Psoas muscle (tissue), 8 donors: ENCODE data around the gene TMIGD3. TPM values are rescaled to one million over a fixed set of nuclear protein-coding genes. Genes with fewer than 3 reads are reported as not detected.
A peak's percentile ranks its signal among the peaks of the same experiment; 100 is the strongest.

Experiments used
- ATAC-seq, 4 donors: fragments of 200-7000 bp; cut with Tn5 transposase; one replicate each; pipeline ENCODE4 v1.9.1; 2020; ENCODE audit warnings: moderate library complexity in 3 of 4, mild to moderate bottlenecking in 2 of 4
- DNase-seq, 2 donors: peaks; one replicate each; pipeline ENCODE4 v3.0.0-alpha.2; 2020
- H3K27ac ChIP-seq: fragments of 200-600 bp; one replicate; pipeline ENCODE4 v1.8.0; 2022
- H3K27me3 ChIP-seq, 3 donors: fragments of 200-600 bp in 1 of 3; one replicate each; pipeline versions ENCODE4 v1.6.1 to v1.8.0; 2013 to 2022; ENCODE audit warnings: low read length in 2 of 3, mild to moderate bottlenecking in 2 of 3, moderate library complexity in 1 of 3; ENCODE audit not compliant: insufficient read depth in 3 of 3
- H3K36me3 ChIP-seq, 2 donors: fragments of 200-600 bp in 1 of 2; one replicate each; pipeline versions ENCODE4 v1.6.1 to v1.8.0; 2013 to 2022; ENCODE audit warnings: low read depth in 1 of 2, mild to moderate bottlenecking in 1 of 2, moderate library complexity in 1 of 2; ENCODE audit not compliant: insufficient read depth in 1 of 2
- H3K4me1 ChIP-seq: fragments of 200-600 bp; one replicate; pipeline ENCODE4 v1.8.0; 2022
- H3K4me3 ChIP-seq: fragments of 200-600 bp; one replicate; pipeline ENCODE4 v1.8.0; 2022; ENCODE audit warnings: mild to moderate bottlenecking
- H3K9me3 ChIP-seq: fragments of 200-600 bp; one replicate; pipeline ENCODE4 v1.8.0; 2022
- CTCF ChIP-seq: fragments of 200-600 bp; IDR thresholded peaks from one replicate; pipeline ENCODE4 v1.8.0; 2022; ENCODE audit warnings: antibody characterized with exemption
- WGBS, 3 donors: extraction: QIAGEN DNeasy Blood & Tissue Kit; methylation state at CpG; one replicate each; pipeline versions ENCODE4 v1.1.6 to v1.1.7; 2013; 5-methylcytosine and 5-hydroxymethylcytosine counted together
- intact Hi-C, 2 donors: fragments of 100-400 bp; cut with DNase I; formaldehyde crosslinking; loops; one replicate each; pipeline versions ENCODE4 v1.11.0 to v1.14.2; 2022
- polyA plus RNA-seq, 3 donors: library from polyadenylated mRNA; stranded (reverse); fragments of 200-250 nt; gene quantifications; one replicate each; pipeline ENCODE4 v1.2.3, GENCODE V29; 2013
- total RNA-seq, 4 donors: library from RNA; stranded (reverse); fragmentation: NEBNext Ultra II Directional in 2 of 4; extraction: Animal tissue kit (Norgen Biotek cat#: 25700) in 2 of 4; gene quantifications; one replicate each; pipeline versions ENCODE4 v1.2.1 to v1.2.4, GENCODE V29; 2021 to 2023
- donor health status: healthy with polysubstance abuse.
- donor health status: DM: no; HTN: no; CAD: no; lungs with moderate emphysema.
- donor health status: Bipolar disorder and iron deficiency.
- donor health status: healthy.
- donor health status: DM: yes; HTN: yes; CAD: no.
- donor health status: DM: no; HTN: no; CAD: no.
- donor health status: DM: no; HTN: no; CAD: no.
- donor health status: DM: yes; HTN: yes; CAD: no.

TMIGD3 gene
- total and polyA plus RNA-seq, 7 donors = 0.34 to 1.1 (median 0.61) TPM

GRCh38 chr1:111467865-111468716 lies 35.3 kb downstream of the TMIGD3 start:
- Histone ChIP-seq H3K27ac (no peak overlapping the region), H3K4me3 (no peak overlapping the region), H3K4me1 (no peaks in the 10 kb centered on the region), H3K27me3 (no peaks in the 10 kb centered on the region), H3K9me3 (no peaks in the 10 kb centered on the region), H3K36me3 (peaks cover 16 to 79% of the 10 kb centered on the region in 2 donors)
- no peak for ATAC-seq
- intact Hi-C loops = no loop called here
- DNase-seq = no peak
- WGBS, 3 donors = 91 to 94% (median 93%) methylated on average over 2 of the region's 2 CpGs
- no peak for TF ChIP-seq CTCF

- intact Hi-C loops = no loop called here
- Histone ChIP-seq H3K4me1 (no peaks in the 10 kb centered on the region), H3K9me3 (no peaks in the 10 kb centered on the region), H3K36me3 (peaks cover 22 to 79% of the 10 kb centered on the region in 2 donors), H3K4me3 (no peak overlapping the region), H3K27me3 (no peaks in the 10 kb centered on the region), H3K27ac (no peak overlapping the region)
- DNase-seq (no peak), ATAC-seq (no peak)
- TF ChIP-seq CTCF = no peak
- 0 to 3% (median 0%) methylated on average over 1 of the region's 1 CpG for WGBS, 3 donors
Observed at GRCh38 chr1:111466480-111466879, 37.0 kb downstream of the TMIGD3 start.

GRCh38 chr1:111465754-111466153 lies 37.7 kb downstream of the TMIGD3 start:
- intact Hi-C loops = no loop called here

GRCh38 chr1:111463029-111463683 lies 40.3 kb downstream of the TMIGD3 start:
- intact Hi-C loops = no loop called here
- 52 to 58% (median 54%) methylated on average over 4 of the region's 4 CpGs for WGBS, 3 donors
- H3K4me1 ChIP-seq = no peaks in the 10 kb centered on the region
- peak overlapping the region; percentile 10 for H3K27ac ChIP-seq
- no peak overlapping the region for H3K4me3 ChIP-seq
- H3K36me3 ChIP-seq = peaks cover 16 to 79% of the 10 kb centered on the region in 2 donors
- no peaks in the 10 kb centered on the region for H3K27me3 ChIP-seq
- no peak for TF ChIP-seq CTCF
- DNase-seq = no peak
- H3K9me3 ChIP-seq = no peaks in the 10 kb centered on the region
- peak in 2 of 4 donors; percentile 42 to 70 for ATAC-seq

More at GRCh38 chr1:111465754-111466153, 37.7 kb downstream of the TMIGD3 start:
- Histone ChIP-seq H3K9me3 (no peaks in the 10 kb centered on the region), H3K4me1 (no peaks in the 10 kb centered on the region), H3K4me3 (no peak overlapping the region), H3K36me3 (peaks cover 24 to 79% of the 10 kb centered on the region in 2 donors), H3K27me3 (no peaks in the 10 kb centered on the region), H3K27ac (no peak overlapping the region)
- TF ChIP-seq CTCF = no peak
- ATAC-seq (no peak), DNase-seq (no peak)
- 95 to 98% (median 95%) methylated on average over 2 of the region's 2 CpGs for WGBS, 3 donors
